HepG2 (cell line): ENCODE measurements around the gene ENTPD7. TPM values are rescaled to one million over a fixed set of nuclear protein-coding genes. Genes with fewer than 3 reads are reported as not detected.

Source experiments
- GTF2F1 ChIP-seq: fragments of 150-350 bp; IDR thresholded peaks from 2 replicates; pipeline ENCODE4 v1.6.1; 2014; ENCODE audit warnings: low read length
- HDAC2 ChIP-seq: sonication (generic); formaldehyde crosslinking; IDR thresholded peaks from 2 replicates; pipeline ENCODE4 v1.4.0; 2020; ENCODE audit warnings: missing genetic modification reagents
- HIVEP1 ChIP-seq: sonication (generic); formaldehyde crosslinking; IDR thresholded peaks from 2 replicates; pipeline ENCODE4 v1.4.0; 2020; ENCODE audit warnings: mild to moderate bottlenecking, missing genetic modification reagents
- MXI1 ChIP-seq: IDR thresholded peaks from 3 replicates; pipeline ENCODE4 v1.6.1; 2012; ENCODE audit warnings: low read depth, low read length, inconsistent platforms, borderline replicate concordance
- RARA ChIP-seq: IDR thresholded peaks from 2 replicates; pipeline ENCODE4 v1.6.1; 2016; ENCODE audit warnings: missing genetic modification reagents, missing compliant biosample characterization
- REPIN1 ChIP-seq: sonication (generic); formaldehyde crosslinking; IDR thresholded peaks from 2 replicates; pipeline ENCODE4 v1.8.0; 2022; ENCODE audit warnings: missing genetic modification reagents, low read depth, mild to moderate bottlenecking, borderline replicate concordance
- SIN3A ChIP-seq: IDR thresholded peaks from 2 replicates; pipeline ENCODE4 v1.6.1; 2011; ENCODE audit warnings: low read depth, mild to moderate bottlenecking, control low read depth, low read length, borderline replicate concordance
- SOX5 ChIP-seq: IDR thresholded peaks from 2 replicates; pipeline ENCODE4 v1.6.1; 2016; ENCODE audit warnings: borderline replicate concordance
- ZNF230 ChIP-seq: sonication (generic); formaldehyde crosslinking; IDR thresholded peaks from 2 replicates; pipeline ENCODE4 v1.4.0; 2020; ENCODE audit warnings: mild to moderate bottlenecking, missing genetic modification reagents
- ZNF878 ChIP-seq: sonication (generic); formaldehyde crosslinking; IDR thresholded peaks from 2 replicates; pipeline ENCODE4 v1.8.1; 2023; ENCODE audit warnings: mild to moderate bottlenecking, missing genetic modification reagents, moderate library complexity
- polyA plus RNA-seq, 8 experiments: library from polyadenylated mRNA; depleted of rRNA in 3 of 8; stranded (reverse) in 7 of 8; unstranded in 1 of 8; fragments of >200 nt; fragmentation: Illumina TruSeq in 4 of 8; extraction: Trizol in 4 of 8; gene quantifications; 2 replicates each; pipeline versions ENCODE4 v1.2.1 to v1.2.3, GENCODE V29; 2011 to 2016; ENCODE audit warnings: low read depth in 4 of 8, missing spikeins in 1 of 8, mixed read lengths in 1 of 8; ENCODE audit not compliant: insufficient read depth in 1 of 8
- total RNA-seq, 5 experiments: library from RNA; depleted of rRNA; stranded (reverse); fragments of >200 nt; fragmentation: Illumina TruSeq; extraction: Trizol; gene quantifications; 2 replicates each; pipeline ENCODE4 v1.2.3, GENCODE V29; 2016; ENCODE audit warnings: low read depth in 1 of 5
- TF ChIP-seq, protein P1 (sequence below), 2 experiments: sonication (generic) in 1 of 2; formaldehyde crosslinking in 1 of 2; IDR thresholded peaks; 2 replicates each; pipeline versions ENCODE4 v1.4.0 to v1.6.1; 2018 to 2020; ENCODE audit warnings: missing genetic modification reagents in 2 of 2, borderline replicate concordance in 1 of 2, low read depth in 1 of 2, mild to moderate bottlenecking in 1 of 2, missing biosample characterization in 1 of 2
- TF ChIP-seq, protein P2 (sequence below): sonication (generic); formaldehyde crosslinking; IDR thresholded peaks from 2 replicates; pipeline ENCODE4 v1.4.0; 2020; ENCODE audit warnings: mild to moderate bottlenecking, missing genetic modification reagents, borderline replicate concordance
- TF ChIP-seq, protein P3 (sequence below): sonication (generic); formaldehyde crosslinking; IDR thresholded peaks from 2 replicates; pipeline ENCODE4 v1.9.0; 2021; ENCODE audit warnings: missing genetic modification reagents, borderline replicate concordance
- TF ChIP-seq, protein P4 (sequence below): conservative IDR thresholded peaks from 2 replicates; pipeline ENCODE4 v1.6.1; 2018; ENCODE audit warnings: missing genetic modification reagents
- TF ChIP-seq, protein P5 (sequence below): sonication (generic); formaldehyde crosslinking; conservative IDR thresholded peaks from 2 replicates; pipeline ENCODE4 v1.4.0; 2020; ENCODE audit warnings: mild to moderate bottlenecking, missing genetic modification reagents, moderate library complexity

The ENTPD7 gene
- total and polyA plus RNA-seq, 2 of the 13 experiments (the other 11 are each of a cell fraction or from before 2014, with no cell fraction given) = 7.6 to 36.5 TPM

DNA sequence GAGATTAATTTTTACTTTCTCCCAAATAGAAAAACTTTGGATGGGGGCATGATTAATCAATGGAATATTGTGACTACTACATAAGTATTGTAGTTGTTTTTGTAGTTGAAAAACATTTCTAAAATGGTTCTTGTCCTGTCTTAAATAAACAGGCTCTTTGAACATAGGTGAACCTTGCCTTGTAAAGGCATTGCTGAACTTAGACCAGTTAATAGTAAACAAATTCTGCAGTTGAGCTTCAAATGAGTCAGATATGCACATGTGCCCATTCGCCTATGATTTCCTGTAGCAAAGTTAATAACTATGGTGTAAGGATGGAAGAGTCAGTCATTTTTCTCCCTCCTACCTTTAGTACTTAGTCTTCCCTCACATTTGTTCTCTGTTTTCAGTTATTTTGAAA, 95.4 kb downstream of the ENTPD7 start (continued):
- TF ChIP-seq REPIN1 = peak; percentile 29; the same call in 1 of the 2 replicates
- TF ChIP-seq, protein P1, sequence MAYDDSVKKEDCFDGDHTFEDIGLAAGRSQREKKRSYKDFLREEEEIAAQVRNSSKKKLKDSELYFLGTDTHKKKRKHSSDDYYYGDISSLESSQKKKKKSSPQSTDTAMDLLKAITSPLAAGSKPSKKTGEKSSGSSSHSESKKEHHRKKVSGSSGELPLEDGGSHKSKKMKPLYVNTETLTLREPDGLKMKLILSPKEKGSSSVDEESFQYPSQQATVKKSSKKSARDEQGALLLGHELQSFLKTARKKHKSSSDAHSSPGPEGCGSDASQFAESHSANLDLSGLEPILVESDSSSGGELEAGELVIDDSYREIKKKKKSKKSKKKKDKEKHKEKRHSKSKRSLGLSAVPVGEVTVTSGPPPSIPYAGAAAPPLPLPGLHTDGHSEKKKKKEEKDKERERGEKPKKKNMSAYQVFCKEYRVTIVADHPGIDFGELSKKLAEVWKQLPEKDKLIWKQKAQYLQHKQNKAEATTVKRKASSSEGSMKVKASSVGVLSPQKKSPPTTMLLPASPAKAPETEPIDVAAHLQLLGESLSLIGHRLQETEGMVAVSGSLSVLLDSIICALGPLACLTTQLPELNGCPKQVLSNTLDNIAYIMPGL (CRISPR knock-in tag; IDR thresholded peaks at IDR 0.05; ENCODE audit: borderline replicate concordance in 1 of 2, low read depth in 1 of 2) = peak; percentile 22 to 42; a peak in 1 of 4 replicates
- TF ChIP-seq SOX5 (CRISPR knock-in tag) = peak; percentile 74; the same call in 1 of the 2 replicates
- TF ChIP-seq, protein P2, sequence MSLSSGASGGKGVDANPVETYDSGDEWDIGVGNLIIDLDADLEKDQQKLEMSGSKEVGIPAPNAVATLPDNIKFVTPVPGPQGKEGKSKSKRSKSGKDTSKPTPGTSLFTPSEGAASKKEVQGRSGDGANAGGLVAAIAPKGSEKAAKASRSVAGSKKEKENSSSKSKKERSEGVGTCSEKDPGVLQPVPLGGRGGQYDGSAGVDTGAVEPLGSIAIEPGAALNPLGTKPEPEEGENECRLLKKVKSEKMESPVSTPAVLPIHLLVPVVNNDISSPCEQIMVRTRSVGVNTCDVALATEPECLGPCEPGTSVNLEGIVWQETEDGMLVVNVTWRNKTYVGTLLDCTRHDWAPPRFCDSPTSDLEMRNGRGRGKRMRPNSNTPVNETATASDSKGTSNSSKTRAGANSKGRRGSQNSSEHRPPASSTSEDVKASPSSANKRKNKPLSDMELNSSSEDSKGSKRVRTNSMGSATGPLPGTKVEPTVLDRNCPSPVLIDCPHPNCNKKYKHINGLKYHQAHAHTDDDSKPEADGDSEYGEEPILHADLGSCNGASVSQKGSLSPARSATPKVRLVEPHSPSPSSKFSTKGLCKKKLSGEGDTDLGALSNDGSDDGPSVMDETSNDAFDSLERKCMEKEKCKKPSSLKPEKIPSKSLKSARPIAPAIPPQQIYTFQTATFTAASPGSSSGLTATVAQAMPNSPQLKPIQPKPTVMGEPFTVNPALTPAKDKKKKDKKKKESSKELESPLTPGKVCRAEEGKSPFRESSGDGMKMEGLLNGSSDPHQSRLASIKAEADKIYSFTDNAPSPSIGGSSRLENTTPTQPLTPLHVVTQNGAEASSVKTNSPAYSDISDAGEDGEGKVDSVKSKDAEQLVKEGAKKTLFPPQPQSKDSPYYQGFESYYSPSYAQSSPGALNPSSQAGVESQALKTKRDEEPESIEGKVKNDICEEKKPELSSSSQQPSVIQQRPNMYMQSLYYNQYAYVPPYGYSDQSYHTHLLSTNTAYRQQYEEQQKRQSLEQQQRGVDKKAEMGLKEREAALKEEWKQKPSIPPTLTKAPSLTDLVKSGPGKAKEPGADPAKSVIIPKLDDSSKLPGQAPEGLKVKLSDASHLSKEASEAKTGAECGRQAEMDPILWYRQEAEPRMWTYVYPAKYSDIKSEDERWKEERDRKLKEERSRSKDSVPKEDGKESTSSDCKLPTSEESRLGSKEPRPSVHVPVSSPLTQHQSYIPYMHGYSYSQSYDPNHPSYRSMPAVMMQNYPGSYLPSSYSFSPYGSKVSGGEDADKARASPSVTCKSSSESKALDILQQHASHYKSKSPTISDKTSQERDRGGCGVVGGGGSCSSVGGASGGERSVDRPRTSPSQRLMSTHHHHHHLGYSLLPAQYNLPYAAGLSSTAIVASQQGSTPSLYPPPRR (CRISPR knock-in tag) = peak; percentile 62; the same call in 1 of the 2 replicates
- peak; percentile 76; the same call in 1 of the 3 replicates for TF ChIP-seq MXI1
- peak; percentile 64; the same call in 1 of the 2 replicates for TF ChIP-seq HDAC2 (CRISPR knock-in tag)
- peak; percentile 55 for TF ChIP-seq RARA (CRISPR knock-in tag)
- no peak for TF ChIP-seq GTF2F1
- 0 out of 2 replicates have a peak, but pooled peaks have one; percentile 39 for TF ChIP-seq SIN3A
- TF ChIP-seq, protein P3, sequence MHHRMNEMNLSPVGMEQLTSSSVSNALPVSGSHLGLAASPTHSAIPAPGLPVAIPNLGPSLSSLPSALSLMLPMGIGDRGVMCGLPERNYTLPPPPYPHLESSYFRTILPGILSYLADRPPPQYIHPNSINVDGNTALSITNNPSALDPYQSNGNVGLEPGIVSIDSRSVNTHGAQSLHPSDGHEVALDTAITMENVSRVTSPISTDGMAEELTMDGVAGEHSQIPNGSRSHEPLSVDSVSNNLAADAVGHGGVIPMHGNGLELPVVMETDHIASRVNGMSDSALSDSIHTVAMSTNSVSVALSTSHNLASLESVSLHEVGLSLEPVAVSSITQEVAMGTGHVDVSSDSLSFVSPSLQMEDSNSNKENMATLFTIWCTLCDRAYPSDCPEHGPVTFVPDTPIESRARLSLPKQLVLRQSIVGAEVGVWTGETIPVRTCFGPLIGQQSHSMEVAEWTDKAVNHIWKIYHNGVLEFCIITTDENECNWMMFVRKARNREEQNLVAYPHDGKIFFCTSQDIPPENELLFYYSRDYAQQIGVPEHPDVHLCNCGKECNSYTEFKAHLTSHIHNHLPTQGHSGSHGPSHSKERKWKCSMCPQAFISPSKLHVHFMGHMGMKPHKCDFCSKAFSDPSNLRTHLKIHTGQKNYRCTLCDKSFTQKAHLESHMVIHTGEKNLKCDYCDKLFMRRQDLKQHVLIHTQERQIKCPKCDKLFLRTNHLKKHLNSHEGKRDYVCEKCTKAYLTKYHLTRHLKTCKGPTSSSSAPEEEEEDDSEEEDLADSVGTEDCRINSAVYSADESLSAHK (CRISPR knock-in tag) = no peak
- TF ChIP-seq, protein P4, sequence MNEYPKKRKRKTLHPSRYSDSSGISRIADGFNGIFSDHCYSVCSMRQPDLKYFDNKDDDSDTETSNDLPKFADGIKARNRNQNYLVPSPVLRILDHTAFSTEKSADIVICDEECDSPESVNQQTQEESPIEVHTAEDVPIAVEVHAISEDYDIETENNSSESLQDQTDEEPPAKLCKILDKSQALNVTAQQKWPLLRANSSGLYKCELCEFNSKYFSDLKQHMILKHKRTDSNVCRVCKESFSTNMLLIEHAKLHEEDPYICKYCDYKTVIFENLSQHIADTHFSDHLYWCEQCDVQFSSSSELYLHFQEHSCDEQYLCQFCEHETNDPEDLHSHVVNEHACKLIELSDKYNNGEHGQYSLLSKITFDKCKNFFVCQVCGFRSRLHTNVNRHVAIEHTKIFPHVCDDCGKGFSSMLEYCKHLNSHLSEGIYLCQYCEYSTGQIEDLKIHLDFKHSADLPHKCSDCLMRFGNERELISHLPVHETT (CRISPR knock-in tag) = no peak
- no peak for TF ChIP-seq HIVEP1 (CRISPR knock-in tag)
- no peak for TF ChIP-seq ZNF878 (CRISPR knock-in tag)
- no peak for TF ChIP-seq ZNF230 (CRISPR knock-in tag)
- TF ChIP-seq, protein P5, sequence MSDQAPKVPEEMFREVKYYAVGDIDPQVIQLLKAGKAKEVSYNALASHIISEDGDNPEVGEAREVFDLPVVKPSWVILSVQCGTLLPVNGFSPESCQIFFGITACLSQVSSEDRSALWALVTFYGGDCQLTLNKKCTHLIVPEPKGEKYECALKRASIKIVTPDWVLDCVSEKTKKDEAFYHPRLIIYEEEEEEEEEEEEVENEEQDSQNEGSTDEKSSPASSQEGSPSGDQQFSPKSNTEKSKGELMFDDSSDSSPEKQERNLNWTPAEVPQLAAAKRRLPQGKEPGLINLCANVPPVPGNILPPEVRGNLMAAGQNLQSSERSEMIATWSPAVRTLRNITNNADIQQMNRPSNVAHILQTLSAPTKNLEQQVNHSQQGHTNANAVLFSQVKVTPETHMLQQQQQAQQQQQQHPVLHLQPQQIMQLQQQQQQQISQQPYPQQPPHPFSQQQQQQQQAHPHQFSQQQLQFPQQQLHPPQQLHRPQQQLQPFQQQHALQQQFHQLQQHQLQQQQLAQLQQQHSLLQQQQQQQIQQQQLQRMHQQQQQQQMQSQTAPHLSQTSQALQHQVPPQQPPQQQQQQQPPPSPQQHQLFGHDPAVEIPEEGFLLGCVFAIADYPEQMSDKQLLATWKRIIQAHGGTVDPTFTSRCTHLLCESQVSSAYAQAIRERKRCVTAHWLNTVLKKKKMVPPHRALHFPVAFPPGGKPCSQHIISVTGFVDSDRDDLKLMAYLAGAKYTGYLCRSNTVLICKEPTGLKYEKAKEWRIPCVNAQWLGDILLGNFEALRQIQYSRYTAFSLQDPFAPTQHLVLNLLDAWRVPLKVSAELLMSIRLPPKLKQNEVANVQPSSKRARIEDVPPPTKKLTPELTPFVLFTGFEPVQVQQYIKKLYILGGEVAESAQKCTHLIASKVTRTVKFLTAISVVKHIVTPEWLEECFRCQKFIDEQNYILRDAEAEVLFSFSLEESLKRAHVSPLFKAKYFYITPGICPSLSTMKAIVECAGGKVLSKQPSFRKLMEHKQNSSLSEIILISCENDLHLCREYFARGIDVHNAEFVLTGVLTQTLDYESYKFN (CRISPR knock-in tag) = peak; percentile 96
